Transverse colon (tissue), 4 donors: Measurements from ENCODE around the gene ZDHHC24. TPM values are rescaled to one million over a fixed set of nuclear protein-coding genes. Genes with fewer than 3 reads are reported as not detected.

Experiments used
- DNase-seq: peaks from one replicate; pipeline ENCODE4 v3.0.0-alpha.2; 2019
- H3K27ac ChIP-seq, 4 donors: fragments of 200-600 bp; sonication (generic); 2 replicates each; pipeline ENCODE4 v1.5.1; 2016 to 2018; ENCODE audit warnings: inconsistent platforms in 4 of 4
- H3K27me3 ChIP-seq: fragments of 200-600 bp; sonication (generic); 2 replicates; pipeline ENCODE4 v1.5.1; 2017; ENCODE audit warnings: inconsistent platforms
- H3K36me3 ChIP-seq, 4 donors: fragments of 200-600 bp; sonication (generic); 2 replicates each; pipeline ENCODE4 v1.5.1; 2017 to 2019; ENCODE audit warnings: inconsistent platforms in 4 of 4
- H3K4me1 ChIP-seq, 4 donors: fragments of 200-600 bp; sonication (generic); 2 replicates each; pipeline ENCODE4 v1.5.1; 2017 to 2020; ENCODE audit warnings: inconsistent platforms in 4 of 4
- H3K4me3 ChIP-seq, 4 donors: fragments of 200-600 bp; sonication (generic); 1 replicate in 1 of 4; 2 replicates in 3 of 4; pipeline versions ENCODE4 v1.5.1 to v1.6.1; 2017 to 2019; ENCODE audit warnings: inconsistent platforms in 4 of 4
- H3K9me3 ChIP-seq, 2 donors: fragments of 200-600 bp; sonication (generic); 2 replicates each; pipeline ENCODE4 v1.5.1; 2017 to 2019; ENCODE audit warnings: inconsistent platforms in 2 of 2
- EP300 ChIP-seq: sonication (generic); formaldehyde crosslinking; IDR thresholded peaks from one replicate; pipeline ENCODE4 v1.6.1; 2017; ENCODE audit warnings: antibody characterized with exemption, low read depth
- POLR2A ChIP-seq: fragments of 450-650 bp; IDR thresholded peaks from one replicate; pipeline ENCODE4 v1.6.1; 2016; ENCODE audit warnings: antibody characterized with exemption, mild to moderate bottlenecking, moderate library complexity
- POLR2AphosphoS5 ChIP-seq, 3 donors: sonication (generic); formaldehyde crosslinking; IDR thresholded peaks; one replicate each; pipeline ENCODE4 v1.6.1; 2016; ENCODE audit warnings: antibody characterized with exemption in 3 of 3
- WGBS, 2 donors: methylation state at CpG; one replicate each; pipeline ENCODE4 v1.1.5; 2018; ENCODE audit warnings: low coverage in 1 of 2; 5-methylcytosine and 5-hydroxymethylcytosine counted together
- in situ Hi-C, 4 donors: fragments of 200-750 bp; cut with MboI; loops; one replicate each; pipeline versions ENCODE4 v1.15.0 to v1.15.1; 2017; ENCODE audit warnings: low sequenced_read_pairs in 3 of 4, low pct_ligation_motif_present in 1 of 4, low pct_unique_long_range_greater_than_20kb in 1 of 4
- intact Hi-C: fragments of 100-400 bp; cut with DNase I; formaldehyde crosslinking; loops from one replicate; pipeline ENCODE4 v1.15.1; 2023; ENCODE audit warnings: low total_unique reads
- total RNA-seq, 4 donors: library from RNA; depleted of rRNA; stranded (reverse); fragments of >200 nt; gene quantifications; one replicate each; pipeline ENCODE4 v1.1.0, GENCODE V29; 2016
- TF ChIP-seq, protein P1 (sequence below), 5 experiments: fragments of 200-600 bp in 3 of 5; fragments of 450-650 bp in 2 of 5; sonication (generic) in 3 of 5; IDR thresholded peaks; 1 replicate in 2 of 5; 2 replicates in 3 of 5; pipeline ENCODE4 v1.5.1; 2016 to 2017; ENCODE audit warnings: antibody characterized with exemption in 5 of 5, inconsistent platforms in 3 of 5, mild to moderate bottlenecking in 2 of 5, moderate library complexity in 1 of 5

The ZDHHC24 gene
- total RNA-seq, 4 donors from 2014 or later: 12.1 to 34.4 (median 13.8) TPM

DNA sequence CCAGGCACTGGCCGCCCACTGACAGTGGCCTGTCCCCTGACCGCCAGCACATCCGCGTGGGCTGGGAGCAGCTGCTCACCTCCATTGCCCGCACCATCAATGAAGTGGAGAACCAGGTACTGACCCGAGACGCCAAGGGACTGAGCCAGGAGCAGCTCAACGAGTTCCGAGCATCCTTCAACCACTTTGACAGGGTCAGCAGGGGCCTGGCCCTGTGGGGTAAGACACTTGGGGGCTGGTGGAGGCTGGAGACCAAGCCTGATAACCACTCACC lies 16.1 kb upstream of the ZDHHC24 start:
- Histone ChIP-seq H3K27ac (no peak overlapping the region), H3K4me3 (no peak overlapping the region), H3K27me3 (peaks cover 23% of the 10 kb centered on the region), H3K9me3 (no peaks in the 10 kb centered on the region), H3K4me1 (peaks cover 6 to 9% (median 8%) of the 10 kb centered on the region in 4 donors), H3K36me3 (no peaks in the 10 kb centered on the region)
- no peak for DNase-seq
- 92% methylated on average over 9 of the region's 9 CpGs; no CpG with 5 or more reads in 1 of the 2 donors for WGBS, 2 donors
- intact Hi-C loops: no loop called here
- in situ Hi-C loops: loop anchor here in 2 of 4 donors (10.0 to 25.0 kb wide), 2 partner anchors 157 to 275 kb away; partner anchors contain the start of gene RCE1 (in 1 of the 2)
- TF ChIP-seq POLR2AphosphoS5 (IDR thresholded peaks at IDR 0.05) (no peak), POLR2A (no peak), EP300 (no peak)
- TF ChIP-seq, protein P1, sequence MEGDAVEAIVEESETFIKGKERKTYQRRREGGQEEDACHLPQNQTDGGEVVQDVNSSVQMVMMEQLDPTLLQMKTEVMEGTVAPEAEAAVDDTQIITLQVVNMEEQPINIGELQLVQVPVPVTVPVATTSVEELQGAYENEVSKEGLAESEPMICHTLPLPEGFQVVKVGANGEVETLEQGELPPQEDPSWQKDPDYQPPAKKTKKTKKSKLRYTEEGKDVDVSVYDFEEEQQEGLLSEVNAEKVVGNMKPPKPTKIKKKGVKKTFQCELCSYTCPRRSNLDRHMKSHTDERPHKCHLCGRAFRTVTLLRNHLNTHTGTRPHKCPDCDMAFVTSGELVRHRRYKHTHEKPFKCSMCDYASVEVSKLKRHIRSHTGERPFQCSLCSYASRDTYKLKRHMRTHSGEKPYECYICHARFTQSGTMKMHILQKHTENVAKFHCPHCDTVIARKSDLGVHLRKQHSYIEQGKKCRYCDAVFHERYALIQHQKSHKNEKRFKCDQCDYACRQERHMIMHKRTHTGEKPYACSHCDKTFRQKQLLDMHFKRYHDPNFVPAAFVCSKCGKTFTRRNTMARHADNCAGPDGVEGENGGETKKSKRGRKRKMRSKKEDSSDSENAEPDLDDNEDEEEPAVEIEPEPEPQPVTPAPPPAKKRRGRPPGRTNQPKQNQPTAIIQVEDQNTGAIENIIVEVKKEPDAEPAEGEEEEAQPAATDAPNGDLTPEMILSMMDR (IDR thresholded peaks at IDR 0.05): no peak

DNA sequence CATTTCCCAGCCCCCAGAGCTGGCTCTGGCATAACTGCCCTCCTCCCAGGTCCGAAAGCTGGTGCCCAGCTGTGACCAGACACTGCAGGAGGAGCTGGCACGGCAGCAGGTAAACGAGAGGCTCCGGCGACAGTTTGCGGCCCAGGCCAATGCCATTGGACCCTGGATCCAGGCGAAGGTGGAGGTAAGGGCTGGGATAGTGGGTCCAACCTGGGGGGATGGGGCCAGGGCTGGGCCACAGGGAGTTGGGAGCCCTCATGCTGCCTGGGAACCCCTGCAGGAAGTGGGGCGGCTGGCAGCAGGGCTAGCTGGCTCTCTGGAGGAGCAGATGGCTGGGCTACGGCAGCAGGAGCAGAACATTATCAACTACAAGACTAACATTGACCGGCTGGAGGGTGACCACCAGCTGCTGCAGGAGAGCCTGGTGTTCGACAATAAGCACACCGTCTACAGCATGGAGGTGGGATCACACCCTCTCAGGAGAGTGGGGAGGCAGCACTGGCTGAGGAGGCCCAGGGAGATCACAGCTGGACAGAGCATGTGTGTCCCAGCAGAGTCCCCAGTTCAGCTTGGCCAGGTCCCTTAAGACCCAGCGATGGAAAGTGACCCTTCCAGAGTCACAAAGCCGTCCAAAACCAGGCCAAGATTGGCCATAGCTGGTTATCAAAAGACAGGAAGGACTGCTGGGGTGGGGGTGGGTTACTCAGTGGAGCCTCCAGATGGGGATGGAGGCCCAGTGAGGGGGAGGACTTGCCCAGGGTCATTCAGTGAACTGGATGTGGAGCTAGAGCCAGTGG lies 15.5 kb upstream of the ZDHHC24 start:
- intact Hi-C loops: no loop called here

DNA sequence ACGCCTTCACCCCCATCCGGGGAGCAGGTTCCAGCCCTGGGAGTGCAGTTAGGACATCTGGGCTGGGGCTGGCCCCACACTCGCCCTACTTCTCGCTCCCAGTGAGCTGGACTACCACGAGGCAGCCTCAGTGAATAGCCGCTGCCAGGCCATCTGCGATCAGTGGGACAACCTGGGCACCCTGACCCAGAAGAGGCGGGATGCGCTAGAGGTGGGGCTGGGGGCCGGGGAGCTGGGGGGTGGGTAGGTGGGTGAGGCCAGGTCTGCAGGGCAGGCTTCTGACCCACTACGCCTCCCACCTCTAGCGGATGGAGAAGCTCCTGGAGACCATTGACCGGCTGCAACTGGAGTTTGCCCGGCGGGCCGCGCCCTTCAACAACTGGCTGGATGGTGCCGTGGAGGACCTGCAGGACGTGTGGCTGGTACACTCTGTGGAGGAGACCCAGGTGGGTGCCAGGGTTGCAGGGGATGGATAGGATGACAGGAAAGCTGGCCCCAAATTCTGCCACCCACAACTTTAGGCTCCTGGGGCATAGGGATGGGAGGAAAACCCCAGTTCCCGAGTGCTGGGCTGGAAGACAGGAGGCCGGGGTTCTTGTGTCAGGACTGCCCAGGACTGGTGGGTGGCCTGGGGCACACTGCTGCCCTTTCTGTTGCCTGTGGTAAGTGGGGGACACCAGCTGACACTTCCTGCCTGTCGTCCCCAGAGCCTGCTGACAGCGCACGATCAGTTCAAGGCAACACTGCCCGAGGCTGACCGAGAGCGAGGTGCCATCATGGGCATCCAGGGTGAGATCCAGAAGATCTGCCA lies 14.2 kb upstream of the ZDHHC24 start:
- intact Hi-C loops (loop anchor here (10.0 kb wide), 1 partner anchor 275 kb away; no protein-coding TSS in a partner anchor), in situ Hi-C loops (loop anchor here in 2 of 4 donors (10.0 to 25.0 kb wide), 2 partner anchors 155 to 277 kb away; partner anchors contain the start of gene RCE1 (in 1 of the 2))
- 74% methylated on average over 25 of the region's 27 CpGs; no CpG with 5 or more reads in 1 of the 2 donors for WGBS, 2 donors
- no peaks in the 10 kb centered on the region for H3K36me3 ChIP-seq
- no peaks in the 10 kb centered on the region for H3K9me3 ChIP-seq
- no peak for TF ChIP-seq POLR2A
- no peak for TF ChIP-seq POLR2AphosphoS5 (IDR thresholded peaks at IDR 0.05)
- TF ChIP-seq, protein P1 (IDR thresholded peaks at IDR 0.05): no peak
- TF ChIP-seq EP300: no peak
- H3K27ac ChIP-seq: no peak overlapping the region
- DNase-seq: no peak
- no peak overlapping the region for H3K4me3 ChIP-seq
- peaks cover 6 to 9% (median 8%) of the 10 kb centered on the region in 4 donors for H3K4me1 ChIP-seq
- peaks cover 25% of the 10 kb centered on the region for H3K27me3 ChIP-seq

More for the DNA sequence above, 15.5 kb upstream of the ZDHHC24 start:
- Histone ChIP-seq H3K27ac (no peak overlapping the region), H3K9me3 (no peaks in the 10 kb centered on the region), H3K4me1 (peaks cover 6 to 9% (median 8%) of the 10 kb centered on the region in 4 donors), H3K36me3 (no peaks in the 10 kb centered on the region), H3K4me3 (no peak overlapping the region), H3K27me3 (peaks cover 25% of the 10 kb centered on the region)
- WGBS, 2 donors: 85% methylated on average over 12 of the region's 14 CpGs; no CpG with 5 or more reads in 1 of the 2 donors
- in situ Hi-C loops: loop anchor here in 2 of 4 donors (10.0 to 25.0 kb wide), 2 partner anchors 157 to 276 kb away; partner anchors contain the start of gene RCE1 (in 1 of the 2)
- no peak for DNase-seq
- TF ChIP-seq POLR2AphosphoS5 (IDR thresholded peaks at IDR 0.05) (no peak), POLR2A (no peak), EP300 (no peak)
- TF ChIP-seq, protein P1 (IDR thresholded peaks at IDR 0.05): no peak
